Rectal smooth muscle tissue (tissue), 1 donor: Measurements from ENCODE around the gene RETREG1.
"Not testable (repeated sequence)": the region's sequence is repeated elsewhere in the genome, so short reads cannot be mapped to it uniquely, and the experiment has no call there.

Source experiments
- H3K27ac ChIP-seq: one replicate; pipeline ENCODE4 v1.7.0; 2013; ENCODE audit warnings: low read depth, low read length, inconsistent platforms
- H3K27me3 ChIP-seq: one replicate; pipeline ENCODE4 v1.7.0; 2013; ENCODE audit warnings: low read length; ENCODE audit not compliant: control insufficient read depth, insufficient read depth
- H3K36me3 ChIP-seq: one replicate; pipeline ENCODE4 v1.7.0; 2013; ENCODE audit warnings: low read length; ENCODE audit not compliant: control insufficient read depth, insufficient read depth
- H3K4me1 ChIP-seq: one replicate; pipeline ENCODE4 v1.7.0; 2013; ENCODE audit warnings: low read length; ENCODE audit not compliant: control insufficient read depth, insufficient read depth
- H3K4me3 ChIP-seq: one replicate; pipeline ENCODE4 v1.7.0; 2013; ENCODE audit warnings: low read length
- H3K9ac ChIP-seq: one replicate; pipeline ENCODE4 v1.7.0; 2013; ENCODE audit warnings: low read length

The RETREG1 gene

DNA sequence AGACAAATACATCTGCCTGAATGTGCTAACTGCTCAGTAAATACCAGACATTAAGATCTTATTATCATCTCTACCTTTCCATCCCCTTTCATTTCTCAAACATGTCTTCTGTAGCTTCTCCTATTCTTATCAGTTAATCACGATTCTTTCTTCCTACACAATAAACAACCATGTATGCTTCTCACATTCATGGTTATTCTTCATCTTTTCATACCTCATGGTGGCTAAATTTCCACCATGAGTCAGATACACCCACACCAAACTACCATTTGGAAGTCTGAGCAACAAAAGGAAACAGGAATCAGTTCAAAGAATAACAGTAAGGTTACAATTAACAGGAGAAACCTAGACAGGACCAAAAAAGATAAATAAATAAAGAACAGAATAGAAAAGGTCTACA lies 158.9 kb downstream of the RETREG1 start:
- Histone ChIP-seq H3K9ac (no peak overlapping the region), H3K36me3 (peaks cover 23% of the 10 kb centered on the region), H3K27me3 (no peaks in the 10 kb centered on the region), H3K4me3 (no peak overlapping the region), H3K4me1 (no peaks in the 10 kb centered on the region), H3K27ac (no peak overlapping the region)

DNA sequence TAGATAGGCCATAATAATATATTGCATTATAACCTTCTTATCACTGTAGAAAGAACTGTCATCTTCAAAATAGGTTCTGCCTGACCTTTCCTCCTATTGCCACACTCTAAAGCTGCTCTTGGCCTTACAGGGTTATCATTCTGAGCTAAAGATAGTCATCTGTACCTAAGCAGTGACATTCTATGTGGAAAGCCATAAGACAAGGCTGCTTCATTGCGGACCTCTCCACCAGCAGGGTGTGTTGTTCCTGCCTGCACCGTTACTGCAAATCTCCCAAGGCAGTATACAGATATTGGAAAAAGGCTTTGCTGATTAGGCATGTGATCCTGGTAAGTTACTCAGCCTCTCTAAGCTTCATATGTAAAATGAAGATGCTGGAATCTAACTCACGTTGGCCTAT lies 159.3 kb downstream of the RETREG1 start:
- Histone ChIP-seq H3K9ac (no peak overlapping the region), H3K27ac (no peak overlapping the region), H3K27me3 (no peaks in the 10 kb centered on the region), H3K36me3 (peaks cover 22% of the 10 kb centered on the region), H3K4me3 (no peak overlapping the region), H3K4me1 (no peaks in the 10 kb centered on the region)

DNA sequence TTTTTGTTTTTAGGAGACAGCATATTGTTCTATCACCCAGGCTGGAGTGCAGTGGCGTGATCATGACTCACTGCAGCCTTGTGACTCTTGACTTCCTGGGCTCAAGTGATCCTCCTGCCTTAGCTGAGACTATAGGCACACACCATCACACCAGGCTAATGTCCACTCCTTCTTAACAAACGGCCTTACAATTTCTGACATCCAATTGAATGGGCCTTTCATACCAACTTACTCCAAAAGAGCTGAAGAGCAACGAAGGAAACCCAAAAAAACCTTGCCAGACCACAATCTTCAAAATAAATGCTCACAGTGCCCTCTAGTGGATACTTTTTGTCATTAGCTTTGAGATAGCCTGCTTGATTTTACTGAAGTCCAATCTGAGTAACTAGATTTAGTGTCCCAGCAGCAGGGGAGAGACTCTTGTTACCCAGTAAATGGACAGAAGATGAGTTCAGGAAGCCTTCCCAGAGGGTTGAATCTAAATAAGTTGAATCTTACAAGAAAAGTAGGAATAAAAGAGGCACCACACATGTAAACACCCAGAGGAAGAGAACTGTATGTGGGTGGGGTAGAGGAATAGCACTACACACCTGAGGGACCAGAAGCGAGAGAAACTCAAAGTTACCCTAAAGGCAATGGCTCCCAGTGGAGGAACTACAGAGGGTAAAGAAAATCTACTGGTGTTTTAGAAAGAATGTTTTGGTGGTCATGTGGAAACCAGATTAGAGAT lies 160.5 kb downstream of the RETREG1 start:
- no peak overlapping the region for H3K9ac ChIP-seq
- H3K27me3 ChIP-seq = no peaks in the 10 kb centered on the region
- H3K4me1 ChIP-seq = no peaks in the 10 kb centered on the region
- H3K27ac ChIP-seq = no peak overlapping the region
- H3K4me3 ChIP-seq = no peak overlapping the region
- peaks cover 21% of the 10 kb centered on the region for H3K36me3 ChIP-seq

DNA sequence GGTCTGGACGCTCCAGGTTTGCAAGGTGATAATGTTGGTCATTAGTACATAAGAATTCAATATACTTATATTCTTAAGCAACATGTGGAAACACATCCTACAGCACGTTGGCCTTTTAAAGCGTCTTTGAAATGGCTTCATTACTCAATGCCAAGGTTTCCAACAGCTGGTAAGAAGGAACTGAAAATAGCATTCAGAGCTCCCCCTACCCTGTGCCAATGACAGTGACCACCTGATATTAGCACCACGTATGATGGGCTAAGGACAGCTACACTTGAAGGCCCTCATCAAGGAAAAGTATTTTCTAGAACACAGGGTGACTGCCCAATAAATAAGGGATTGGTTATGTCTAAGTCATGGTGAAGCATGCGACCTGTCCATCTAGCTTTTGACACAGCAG lies 161.1 kb downstream of the RETREG1 start:
- no peaks in the 10 kb centered on the region for H3K4me1 ChIP-seq
- no peak overlapping the region for H3K27ac ChIP-seq

DNA sequence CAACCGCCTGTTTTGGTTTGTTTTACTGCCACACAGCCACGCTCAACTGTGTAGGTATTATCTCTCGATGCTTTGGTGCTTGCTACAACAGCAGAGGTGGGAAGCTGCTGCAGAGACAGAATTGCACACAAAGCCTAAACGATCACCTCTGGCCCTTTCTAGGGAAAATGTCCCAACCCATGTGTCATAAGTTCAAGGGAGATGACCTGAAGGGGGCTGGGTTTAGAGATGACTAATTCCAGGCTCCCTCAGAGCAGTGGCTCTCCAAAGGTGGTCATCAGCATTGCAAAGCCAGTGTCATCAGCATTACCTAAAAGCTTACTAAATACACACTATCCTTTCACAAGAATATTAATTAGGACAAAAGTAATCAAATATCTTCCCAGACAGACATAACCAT lies 162.1 kb downstream of the RETREG1 start:
- no peak overlapping the region for H3K9ac ChIP-seq
- H3K4me3 ChIP-seq = no peak overlapping the region
- H3K27me3 ChIP-seq = no peaks in the 10 kb centered on the region
- peaks cover 33% of the 10 kb centered on the region for H3K36me3 ChIP-seq
- no peaks in the 10 kb centered on the region for H3K4me1 ChIP-seq
- no peak overlapping the region for H3K27ac ChIP-seq

More for the DNA sequence above, 161.1 kb downstream of the RETREG1 start:
- Histone ChIP-seq H3K4me3 (no peak overlapping the region), H3K9ac (no peak overlapping the region), H3K27me3 (no peaks in the 10 kb centered on the region), H3K36me3 (peaks cover 24% of the 10 kb centered on the region)

DNA sequence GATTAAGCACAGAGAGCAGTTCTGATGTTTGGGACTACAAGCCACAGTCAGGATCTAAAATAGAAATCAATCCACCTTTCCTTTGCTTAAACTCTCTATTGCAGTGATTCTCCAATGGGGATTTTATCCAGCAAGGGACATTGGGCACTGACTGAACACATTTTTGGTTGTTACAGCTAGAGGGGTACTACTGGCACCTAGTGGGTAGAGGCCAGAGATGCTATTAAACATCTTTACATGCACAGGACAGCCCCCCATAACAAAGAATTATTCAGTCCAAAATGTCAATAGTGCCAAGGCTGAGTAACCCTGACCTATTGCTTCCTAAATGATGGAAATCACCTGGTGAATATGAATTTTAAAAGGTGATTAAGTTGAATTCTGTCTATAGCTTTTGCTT lies 163.2 kb downstream of the RETREG1 start:
- Histone ChIP-seq H3K36me3 (peaks cover 35% of the 10 kb centered on the region), H3K9ac (no peak overlapping the region), H3K27ac (no peak overlapping the region), H3K27me3 (no peaks in the 10 kb centered on the region), H3K4me3 (no peak overlapping the region), H3K4me1 (no peaks in the 10 kb centered on the region)

DNA sequence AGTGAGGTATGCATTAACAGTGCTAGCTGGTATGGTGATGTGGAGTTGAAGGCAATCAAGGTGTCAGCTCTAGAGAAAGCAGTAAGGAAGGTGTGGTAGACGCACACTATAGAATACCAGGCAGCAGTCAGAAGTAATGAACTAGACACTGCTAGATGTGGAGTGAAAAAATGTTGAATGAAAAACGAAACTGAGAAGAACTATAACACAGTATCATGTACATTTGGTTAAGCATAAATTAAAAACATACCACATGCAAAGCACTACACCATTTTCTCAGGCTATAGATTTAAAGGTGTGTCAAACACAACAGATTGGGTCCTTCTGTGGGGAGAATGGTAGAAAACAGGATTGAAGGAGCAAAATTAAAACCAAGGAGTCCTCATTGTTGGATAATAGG lies 166.6 kb downstream of the RETREG1 start:
- H3K4me3 ChIP-seq = no peak overlapping the region
- H3K4me1 ChIP-seq = no peaks in the 10 kb centered on the region
- peaks cover 33% of the 10 kb centered on the region for H3K36me3 ChIP-seq
- H3K27ac ChIP-seq = no peak overlapping the region
- H3K27me3 ChIP-seq = no peaks in the 10 kb centered on the region
- no peak overlapping the region for H3K9ac ChIP-seq

DNA sequence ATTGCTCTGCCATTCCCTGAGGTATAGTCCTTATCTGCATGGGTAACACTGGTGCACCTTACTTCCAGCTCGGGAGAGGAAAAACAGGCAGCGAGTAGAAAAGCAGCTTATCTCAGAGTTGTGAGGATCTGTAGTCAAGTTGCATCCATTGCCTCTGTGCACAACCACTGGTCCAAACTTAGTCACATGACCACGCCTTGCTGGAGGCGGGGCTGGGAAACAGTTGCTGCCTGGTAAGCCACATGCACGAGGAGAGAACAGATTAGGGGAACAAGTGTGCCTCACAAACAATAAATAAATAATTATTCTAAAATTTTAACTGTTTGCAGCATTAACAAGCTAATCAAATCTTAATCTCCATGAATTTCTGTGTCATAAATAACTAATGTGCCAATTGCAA lies 169.8 kb downstream of the RETREG1 start:
- no peak overlapping the region for H3K9ac ChIP-seq
- no peak overlapping the region for H3K27ac ChIP-seq
- no peak overlapping the region for H3K4me3 ChIP-seq
- H3K4me1 ChIP-seq = no peaks in the 10 kb centered on the region
- H3K27me3 ChIP-seq = no peaks in the 10 kb centered on the region
- peaks cover 24% of the 10 kb centered on the region for H3K36me3 ChIP-seq

DNA sequence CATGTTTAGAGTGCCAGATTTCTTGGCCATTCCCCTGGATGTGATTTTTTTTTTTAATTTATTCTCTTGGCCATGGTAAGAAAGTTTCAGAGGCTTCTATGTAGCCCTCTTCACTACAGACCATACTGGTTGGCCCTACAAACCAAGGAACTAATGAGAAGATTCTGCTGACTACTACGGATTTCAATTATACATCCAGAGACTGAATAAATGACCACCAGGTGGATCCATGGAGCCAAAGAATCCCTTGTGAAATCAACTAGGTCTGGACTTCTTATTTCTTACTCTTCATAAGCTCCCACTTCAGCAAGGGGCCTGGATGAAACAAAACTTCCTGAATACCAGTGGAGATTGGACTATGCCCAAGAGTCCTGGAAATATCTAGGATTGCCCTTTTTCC lies 178.8 kb downstream of the RETREG1 start:
- Histone ChIP-seq H3K27ac (no peak overlapping the region), H3K9ac (no peak overlapping the region), H3K36me3 (no peaks in the 10 kb centered on the region), H3K4me1 (no peaks in the 10 kb centered on the region), H3K27me3 (no peaks in the 10 kb centered on the region), H3K4me3 (no peak overlapping the region)

DNA sequence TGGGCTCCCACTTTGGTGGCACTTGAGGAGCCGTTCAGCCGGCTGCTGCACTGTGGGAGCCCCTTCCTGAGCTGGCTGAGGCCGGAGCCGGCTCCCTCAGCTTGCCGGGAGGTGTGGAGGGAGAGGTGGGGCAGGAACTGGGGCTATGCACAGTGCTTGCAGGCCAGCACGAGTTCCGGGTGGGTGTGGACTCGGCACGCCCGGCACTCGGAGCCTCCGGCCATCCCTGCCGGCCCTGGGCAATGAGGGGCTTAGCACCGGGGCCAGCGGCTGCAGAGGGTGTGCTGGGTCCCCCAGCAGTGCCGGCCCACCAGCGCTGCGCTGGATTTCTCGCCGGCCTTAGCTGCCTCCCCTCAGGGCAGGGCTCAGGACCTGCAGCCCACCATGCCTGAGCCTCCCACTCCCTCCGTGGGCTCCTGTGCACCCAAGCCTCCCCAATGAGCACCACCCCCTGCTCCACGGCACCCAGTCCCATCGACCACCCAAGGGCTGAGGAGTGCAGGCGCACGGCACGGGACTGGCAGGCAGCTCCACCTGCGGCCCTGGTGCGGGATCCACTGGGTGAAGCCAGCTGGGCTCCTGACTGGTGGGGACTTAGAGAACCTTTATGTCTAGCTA lies 180.6 kb downstream of the RETREG1 start:
- not testable (repeated sequence) for H3K27ac ChIP-seq, H3K9ac ChIP-seq, H3K4me3 ChIP-seq, H3K36me3 ChIP-seq, H3K27me3 ChIP-seq, H3K4me1 ChIP-seq

DNA sequence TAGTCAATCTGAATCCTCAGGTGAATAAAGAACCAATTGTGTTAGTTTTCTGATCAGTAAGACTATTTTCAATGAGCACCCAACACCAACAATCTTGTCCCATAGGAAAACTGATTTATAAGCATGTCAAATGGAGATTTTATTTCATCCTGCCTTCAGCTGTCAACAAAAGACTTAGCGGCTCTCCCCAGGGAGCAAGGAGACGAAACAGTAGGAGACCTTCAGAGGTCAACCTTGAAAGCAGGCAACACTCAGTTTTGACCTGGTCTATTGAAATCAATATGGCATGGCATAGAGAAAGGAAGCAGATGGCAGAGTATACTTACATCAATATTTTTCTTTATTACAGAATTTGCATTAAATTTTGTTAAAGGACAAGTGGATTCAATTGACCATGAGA lies 185.3 kb downstream of the RETREG1 start:
- H3K4me1 ChIP-seq = no peaks in the 10 kb centered on the region
- no peaks in the 10 kb centered on the region for H3K36me3 ChIP-seq
- H3K27ac ChIP-seq = no peak overlapping the region
- no peak overlapping the region for H3K4me3 ChIP-seq
- H3K9ac ChIP-seq = no peak overlapping the region
- H3K27me3 ChIP-seq = no peaks in the 10 kb centered on the region

DNA sequence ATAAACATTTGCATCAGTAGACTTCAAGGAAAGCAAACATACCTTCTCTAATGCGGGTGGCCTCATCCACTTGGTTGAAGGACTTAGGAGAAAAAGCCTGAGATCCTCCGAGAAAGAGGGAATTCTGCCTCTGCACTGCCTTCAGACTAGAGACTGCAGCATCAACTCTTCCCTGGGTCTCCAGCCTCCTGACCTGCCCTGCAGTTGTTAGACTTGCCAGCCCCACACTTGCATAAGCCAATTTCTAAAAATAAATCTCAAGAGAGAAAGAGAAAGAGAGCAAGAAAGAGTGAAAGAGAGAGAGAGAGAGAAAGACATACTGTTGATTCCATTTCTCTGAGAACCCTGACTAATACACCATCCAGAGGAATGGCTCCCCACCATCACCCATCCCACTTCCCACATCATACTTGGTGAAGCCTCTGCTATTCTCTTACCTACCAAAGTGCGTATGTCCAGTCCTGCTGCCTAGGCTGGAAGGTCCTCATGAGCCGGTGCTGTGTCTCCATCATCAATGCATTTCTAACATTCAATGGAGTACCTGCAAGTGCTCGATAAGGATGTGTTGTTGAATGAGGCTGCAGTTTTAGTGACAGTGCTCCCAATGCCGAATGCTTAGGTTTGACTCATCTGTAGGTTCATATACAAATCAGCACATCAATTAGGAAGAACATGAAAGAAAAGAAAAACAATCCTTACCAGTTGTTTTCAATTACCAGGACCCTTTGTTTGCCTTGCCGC lies 186.3 kb downstream of the RETREG1 start:
- Histone ChIP-seq H3K4me1 (no peaks in the 10 kb centered on the region), H3K27ac (no peak overlapping the region), H3K36me3 (no peaks in the 10 kb centered on the region), H3K9ac (no peak overlapping the region), H3K27me3 (no peaks in the 10 kb centered on the region), H3K4me3 (no peak overlapping the region)
